DMS53 (cell line): ENCODE results near the gene SHB.

Experiments used
- DNase-seq: peaks from one replicate; lab custom pipeline; 2025; lab: John Stamatoyannopoulos, UW

The SHB gene

GRCh38 chr9:37969558-37970300, 99.3 kb downstream of the SHB start:
- no peak for DNase-seq

GRCh38 chr9:37969130-37969529, 99.9 kb downstream of the SHB start:
- peak; percentile 33 for DNase-seq

GRCh38 chr9:37968228-37968701, 100.8 kb downstream of the SHB start:
- no peak for DNase-seq

- DNase-seq = no peak
Observed at GRCh38 chr9:37967761-37968080, 101.3 kb downstream of the SHB start.

- DNase-seq = peak; percentile 32
Observed at GRCh38 chr9:37967014-37967760, 101.8 kb downstream of the SHB start.

GRCh38 chr9:37966412-37967013, 102.5 kb downstream of the SHB start:
- DNase-seq = peak; percentile 92

- peak; percentile 55 for DNase-seq
Observed at GRCh38 chr9:37965676-37966345, 103.2 kb downstream of the SHB start.

- DNase-seq = peak; percentile 23
Observed at GRCh38 chr9:37965116-37965515, 103.9 kb downstream of the SHB start.

- no peak for DNase-seq
Observed at GRCh38 chr9:37964740-37965081, 104.3 kb downstream of the SHB start.

- DNase-seq = peak; percentile 95
Observed at GRCh38 chr9:37963936-37964739, 104.9 kb downstream of the SHB start.

- no peak for DNase-seq
Observed at GRCh38 chr9:37961351-37961750, 107.7 kb downstream of the SHB start.

GRCh38 chr9:37960631-37961030, 108.4 kb downstream of the SHB start:
- no peak for DNase-seq

GRCh38 chr9:37959976-37960375, 109.1 kb downstream of the SHB start:
- DNase-seq = no peak

- DNase-seq = no peak
Observed at GRCh38 chr9:37958154-37958553, 110.9 kb downstream of the SHB start.

- DNase-seq = no peak
Observed at GRCh38 chr9:37957664-37957953, 111.4 kb downstream of the SHB start.

GRCh38 chr9:37956904-37957663, 111.9 kb downstream of the SHB start:
- DNase-seq = peak; percentile 5

- DNase-seq = no peak
Observed at GRCh38 chr9:37956423-37956820, 112.6 kb downstream of the SHB start.

- DNase-seq = no peak
Observed at GRCh38 chr9:37955781-37956422, 113.1 kb downstream of the SHB start.

- DNase-seq = no peak
Observed at GRCh38 chr9:37954581-37954981, 114.4 kb downstream of the SHB start.

- DNase-seq = peak; percentile 72
Observed at GRCh38 chr9:37953775-37954437, 115.1 kb downstream of the SHB start.
